VCaP (cell line): ENCODE data around the gene PIK3C2G.

Experiments
- H3K27ac ChIP-seq: fragments of 450-650 bp; 2 replicates; pipeline ENCODE4 v1.5.1; 2017
- CTCF ChIP-seq: fragments of 450-650 bp; conservative IDR thresholded peaks from 2 replicates; pipeline ENCODE4 v1.5.1; 2017; ENCODE audit warnings: mild to moderate bottlenecking, moderate library complexity

Gene PIK3C2G

GRCh38 chr12:18428416-18428815 lies 167.1 kb downstream of the PIK3C2G start:
- no peak for TF ChIP-seq CTCF
- no peak overlapping the region for H3K27ac ChIP-seq

GRCh38 chr12:18429366-18429765 lies 168.0 kb downstream of the PIK3C2G start:
- no peak for TF ChIP-seq CTCF
- H3K27ac ChIP-seq: no peak overlapping the region

GRCh38 chr12:18430425-18431048 lies 169.2 kb downstream of the PIK3C2G start:
- peak; percentile 84 for TF ChIP-seq CTCF
- H3K27ac ChIP-seq: no peak overlapping the region

GRCh38 chr12:18431771-18432170 lies 170.5 kb downstream of the PIK3C2G start:
- TF ChIP-seq CTCF: no peak
- no peak overlapping the region for H3K27ac ChIP-seq

GRCh38 chr12:18432206-18432605 lies 170.9 kb downstream of the PIK3C2G start:
- no peak for TF ChIP-seq CTCF
- no peak overlapping the region for H3K27ac ChIP-seq

GRCh38 chr12:18436170-18436569 lies 174.9 kb downstream of the PIK3C2G start:
- no peak overlapping the region for H3K27ac ChIP-seq
- TF ChIP-seq CTCF: no peak

GRCh38 chr12:18439541-18439940 lies 178.2 kb downstream of the PIK3C2G start:
- no peak for TF ChIP-seq CTCF
- no peak overlapping the region for H3K27ac ChIP-seq
